NB4 (cell line): ENCODE measurements around the gene INPP4A.
"Not testable (repeated sequence)": the region's sequence is repeated elsewhere in the genome, so short reads cannot be mapped to it uniquely, and the experiment has no call there.

Source experiments
- DNase-seq: peaks from one replicate; pipeline ENCODE4 v3.0.0; 2010; ENCODE audit warnings: low read depth
- H3K4me3 ChIP-seq: one replicate; pipeline ENCODE4 v1.5.1; 2011; ENCODE audit warnings: mild to moderate bottlenecking, low read depth, low read length, moderate library complexity
- CTCF ChIP-seq: IDR thresholded peaks from one replicate; pipeline ENCODE4 v1.5.1; 2012; ENCODE audit warnings: low read depth, low read length
- MAX ChIP-seq: IDR thresholded peaks from 2 replicates; pipeline ENCODE4 v1.6.1; 2011; ENCODE audit warnings: low read depth, low read length
- MYC ChIP-seq: IDR thresholded peaks from 2 replicates; pipeline ENCODE4 v1.6.1; 2011; ENCODE audit warnings: low read depth, low read length
- POLR2A ChIP-seq: IDR thresholded peaks from 2 replicates; pipeline ENCODE4 v1.6.1; 2011; ENCODE audit warnings: mild to moderate bottlenecking; ENCODE audit not compliant: insufficient read length; ENCODE audit errors: extremely low read depth

The INPP4A gene

GRCh38 chr2:98405301-98405700, 39.4 kb upstream of the INPP4A start:
- no peak for TF ChIP-seq POLR2A
- TF ChIP-seq MYC: no peak
- TF ChIP-seq MAX: no peak
- no peak for TF ChIP-seq CTCF
- no peak for DNase-seq
- H3K4me3 ChIP-seq: no peak overlapping the region

DNA sequence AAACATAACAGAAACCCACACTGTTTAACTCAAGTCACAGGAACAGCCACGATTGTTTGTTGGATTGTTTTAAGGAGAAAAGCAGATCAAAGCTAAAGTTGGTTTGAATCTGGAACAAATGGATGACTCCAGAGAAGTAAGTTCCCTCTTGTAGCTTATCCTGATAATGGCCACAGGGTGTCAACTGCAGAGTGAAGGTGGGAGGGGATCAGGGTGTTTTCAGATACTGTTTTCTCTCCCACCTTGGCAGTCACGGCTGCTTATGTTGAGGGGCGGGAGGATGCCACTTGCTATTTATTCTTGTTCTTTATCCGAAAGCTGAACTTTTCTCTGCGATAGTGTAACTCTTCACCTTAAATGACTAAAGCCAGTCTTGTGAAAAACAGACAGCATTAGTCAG, 36.5 kb upstream of the INPP4A start:
- no peak for DNase-seq
- H3K4me3 ChIP-seq: no peak overlapping the region
- TF ChIP-seq POLR2A (no peak), CTCF (no peak), MAX (no peak), MYC (no peak)

DNA sequence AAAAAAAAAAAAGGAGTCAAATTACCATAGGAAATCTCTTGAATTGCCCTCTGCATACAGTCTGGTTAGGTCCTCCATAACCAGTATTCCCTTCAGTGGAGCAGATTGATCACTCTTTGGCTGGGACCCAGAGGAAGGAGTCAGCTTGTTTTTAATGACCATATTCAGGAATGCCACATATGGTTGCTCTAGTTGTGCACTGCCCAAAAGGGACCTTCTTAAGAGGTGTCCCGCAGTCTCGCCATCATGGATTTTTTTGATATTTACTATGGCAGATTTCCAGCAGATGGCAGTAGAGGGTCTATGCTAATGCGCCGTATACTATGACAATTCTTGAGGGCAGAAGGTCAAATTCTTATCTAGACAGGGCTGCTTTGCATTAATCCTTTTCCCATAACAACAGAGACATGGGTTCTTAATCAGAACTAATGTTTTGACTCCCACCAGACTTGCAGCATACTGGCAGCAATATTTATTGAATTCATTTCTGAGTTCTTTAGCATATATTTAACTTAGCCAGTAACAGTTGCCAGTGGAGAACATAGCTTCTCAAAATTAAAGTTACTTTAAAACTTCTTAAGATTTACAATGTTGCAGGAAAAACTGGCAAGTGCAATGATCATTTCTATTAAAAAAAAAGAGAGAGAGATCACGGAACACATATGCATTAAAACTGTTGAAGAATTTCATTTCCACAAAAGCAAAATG, 31.8 kb upstream of the INPP4A start:
- TF ChIP-seq CTCF: peak; percentile 63
- TF ChIP-seq MYC: no peak
- peak; percentile 83 for DNase-seq
- H3K4me3 ChIP-seq: no peak overlapping the region

DNA sequence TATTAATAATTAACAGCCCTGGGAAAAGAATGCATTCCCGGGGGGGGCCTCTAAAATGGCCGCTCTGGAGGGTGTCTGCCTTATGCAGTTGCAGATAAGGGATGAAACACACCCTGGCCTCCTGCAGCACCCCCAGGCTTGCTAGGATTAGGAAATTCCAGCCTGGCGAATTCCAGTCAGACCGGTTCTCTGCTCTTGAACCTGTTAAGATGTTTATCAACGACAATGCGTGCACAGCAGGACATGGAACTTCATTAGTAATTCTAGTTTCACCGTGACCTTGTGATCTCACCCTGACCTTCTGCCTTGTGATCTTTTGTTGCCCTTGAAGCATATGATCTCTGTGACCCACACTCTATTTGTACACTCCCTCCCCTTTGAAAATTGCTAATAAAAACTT, 30.4 kb upstream of the INPP4A start:
- DNase-seq, H3K4me3 ChIP-seq: not testable (repeated sequence)

DNA sequence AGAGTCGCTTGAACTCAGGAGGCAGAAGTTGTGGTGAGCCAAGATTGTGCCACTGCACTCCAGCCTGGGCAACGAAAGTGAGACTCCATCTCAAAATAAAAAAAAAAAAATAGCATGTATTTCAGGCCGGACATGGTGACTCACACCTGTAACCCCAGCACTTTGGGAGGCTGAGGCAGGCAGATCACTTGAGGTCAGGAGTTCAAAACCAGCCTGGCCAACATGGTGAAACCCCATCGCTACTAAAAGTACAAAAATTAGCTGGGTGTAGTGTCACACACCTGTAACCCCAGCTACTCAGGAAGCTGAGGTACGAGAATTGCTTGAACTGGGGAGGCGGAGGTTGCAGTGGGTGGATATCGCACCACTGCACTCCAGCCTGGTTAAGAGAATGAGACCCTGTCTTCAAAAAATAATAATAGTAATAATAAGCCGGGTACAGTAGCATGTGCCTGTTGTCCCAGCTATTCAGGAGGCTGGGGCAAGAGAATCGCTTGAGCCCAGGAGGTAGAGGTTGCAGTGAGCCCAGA, 28.9 kb upstream of the INPP4A start:
- H3K4me3 ChIP-seq, DNase-seq: not testable (repeated sequence)

GRCh38 chr2:98416383-98417159, 28.1 kb upstream of the INPP4A start:
- H3K4me3 ChIP-seq: no peak overlapping the region
- no peak for TF ChIP-seq MAX
- no peak for TF ChIP-seq POLR2A
- no peak for TF ChIP-seq CTCF
- TF ChIP-seq MYC: no peak
- no peak for DNase-seq

DNA sequence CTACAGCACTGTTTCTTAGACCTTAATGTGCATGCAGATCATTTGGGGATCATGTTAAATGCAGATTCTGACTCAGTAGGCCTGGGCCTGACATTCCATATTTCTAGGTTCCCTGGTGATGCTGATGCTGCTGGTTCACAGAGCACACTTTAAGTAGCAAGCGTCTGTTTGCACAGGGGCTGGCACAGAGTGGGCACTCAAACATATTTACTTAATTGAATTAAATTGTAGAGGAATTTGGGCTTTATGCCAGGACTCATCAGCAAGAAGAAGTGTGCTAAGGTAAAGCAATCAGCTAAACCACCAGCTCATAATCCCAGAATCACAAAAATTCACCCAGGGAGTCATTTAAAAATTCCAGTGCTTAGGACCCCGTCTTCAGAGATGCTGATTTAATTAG, 25.1 kb upstream of the INPP4A start:
- DNase-seq: no peak
- TF ChIP-seq MYC (no peak), MAX (no peak), CTCF (no peak), POLR2A (no peak)
- no peak overlapping the region for H3K4me3 ChIP-seq
